ENCODE measurements around the gene ATP7B.

GRCh38 chr13:51959773-51960172 is 51.5 kb downstream of the ATP7B start:
- TF ChIP-seq CTCF (conservative IDR thresholded peaks at IDR 0.05 in 1 of 2, IDR thresholded peaks at IDR 0.05 in 1 of 2; ENCODE audit: low read depth in 1 of 2, low read length in 2 of 2) = no peak
- no peak for TF ChIP-seq EZH2 (IDR thresholded peaks at IDR 0.05; ENCODE audit: low read length, missing control alignments)
